Neural cell (in vitro differentiated cells): Measurements from ENCODE around the gene IRS2. TPM values are rescaled to one million over a fixed set of nuclear protein-coding genes. Genes with fewer than 3 reads are reported as not detected.

Source experiments
- H2AFZ ChIP-seq: fragments of 200-600, 300-800 bp; sonication (generic), shearing (Covaris generic); 2 replicates; pipeline ENCODE4 v1.6.0; 2014; ENCODE audit warnings: low read depth, mild to moderate bottlenecking, antibody characterized with exemption, low read length, moderate library complexity
- H3F3A ChIP-seq: fragments of 200-600 bp; shearing (Covaris generic); 2 replicates; pipeline ENCODE4 v1.6.1; 2016; ENCODE audit warnings: mild to moderate bottlenecking, moderate library complexity, mixed read lengths, antibody characterized with exemption, low read length; ENCODE audit not compliant: insufficient read depth, poor library complexity, severe bottlenecking
- H3K27ac ChIP-seq: fragments of 200-600, 300-800 bp; sonication (generic), shearing (Covaris generic); 2 replicates; pipeline ENCODE4 v1.5.1; 2014; ENCODE audit warnings: mild to moderate bottlenecking, low read length, moderate library complexity
- H3K27me3 ChIP-seq: fragments of 300-800, 200-600 bp; sonication (generic), shearing (Covaris generic); 2 replicates; pipeline ENCODE4 v1.6.0; 2014; ENCODE audit warnings: mild to moderate bottlenecking, low read depth, low read length, moderate library complexity; ENCODE audit not compliant: insufficient read depth
- H3K36me3 ChIP-seq: fragments of 300-800, 200-600 bp; sonication (generic), shearing (Covaris generic); 2 replicates; pipeline ENCODE4 v1.5.1; 2014; ENCODE audit warnings: mild to moderate bottlenecking, antibody characterized with exemption, low read length, moderate library complexity; ENCODE audit not compliant: insufficient read depth
- H3K4me2 ChIP-seq: fragments of 300-800, 200-600 bp; sonication (generic), shearing (Covaris generic); 2 replicates; pipeline ENCODE4 v1.6.0; 2014; ENCODE audit warnings: mild to moderate bottlenecking, low read length
- H3K4me3 ChIP-seq: fragments of 300-800, 200-600 bp; sonication (generic), shearing (Covaris generic); 2 replicates; pipeline ENCODE4 v1.5.1; 2014; ENCODE audit warnings: mild to moderate bottlenecking, low read length, moderate library complexity
- H3K79me2 ChIP-seq: fragments of 200-600 bp; shearing (Covaris generic); replicated peaks from 2 replicates; pipeline ENCODE4 v1.6.0; 2014; ENCODE audit warnings: mild to moderate bottlenecking, low read length, moderate library complexity; ENCODE audit not compliant: insufficient read depth
- H3K9ac ChIP-seq: fragments of 300-800, 200-600 bp; sonication (generic), shearing (Covaris generic); 2 replicates; pipeline ENCODE4 v1.6.1; 2016; ENCODE audit warnings: mild to moderate bottlenecking, low read length, mixed read lengths
- H3K9me2 ChIP-seq: fragments of 200-600 bp; shearing (Covaris generic); 2 replicates; pipeline ENCODE4 v1.6.1; 2016; ENCODE audit warnings: mild to moderate bottlenecking, low read length, mixed read lengths; ENCODE audit not compliant: insufficient read depth
- H3K9me3 ChIP-seq: fragments of 200-600, 300-800 bp; sonication (generic), shearing (Covaris generic); 2 replicates; pipeline ENCODE4 v1.6.1; 2016; ENCODE audit warnings: mild to moderate bottlenecking, mixed run types, low read length, moderate library complexity, mixed read lengths
- H4K20me1 ChIP-seq: fragments of 200-600 bp; shearing (Covaris generic); 2 replicates; pipeline ENCODE4 v1.6.1; 2016; ENCODE audit warnings: mild to moderate bottlenecking, mixed run types; ENCODE audit not compliant: insufficient read depth
- EP300 ChIP-seq: fragments of 450-650 bp; conservative IDR thresholded peaks from 2 replicates; pipeline ENCODE4 v1.6.1; 2014; ENCODE audit warnings: antibody characterized with exemption, mild to moderate bottlenecking, moderate library complexity; ENCODE audit not compliant: poor library complexity, severe bottlenecking
- EZH2 ChIP-seq: fragments of 200-600, 300-800 bp; shearing (Covaris generic), sonication (generic); IDR thresholded peaks from 2 replicates; pipeline ENCODE4 v1.6.1; 2014; ENCODE audit warnings: antibody characterized with exemption, low read length, borderline replicate concordance, mild to moderate bottlenecking; ENCODE audit not compliant: insufficient read depth, poor library complexity, severe bottlenecking
- MXI1 ChIP-seq: fragments of 450-650 bp; conservative IDR thresholded peaks from 2 replicates; pipeline ENCODE4 v1.6.1; 2014; ENCODE audit warnings: antibody characterized with exemption, mild to moderate bottlenecking; ENCODE audit not compliant: poor library complexity, severe bottlenecking
- POLR2AphosphoS5 ChIP-seq: IDR thresholded peaks from 2 replicates; pipeline ENCODE4 v1.6.1; 2012
- RAD21 ChIP-seq: fragments of 450-650 bp; conservative IDR thresholded peaks from 2 replicates; pipeline ENCODE4 v1.6.1; 2014; ENCODE audit warnings: antibody characterized with exemption, mild to moderate bottlenecking, moderate library complexity
- SMC3 ChIP-seq: fragments of 450-650 bp; conservative IDR thresholded peaks from 2 replicates; pipeline ENCODE4 v1.6.1; 2014; ENCODE audit warnings: antibody characterized with exemption, mild to moderate bottlenecking, moderate library complexity; ENCODE audit not compliant: poor library complexity
- TAF1 ChIP-seq: IDR thresholded peaks from 2 replicates; pipeline ENCODE4 v1.6.1; 2012; ENCODE audit warnings: low read depth
- polyA plus RNA-seq: library from polyadenylated mRNA; depleted of rRNA; stranded (reverse); fragments of >200 nt; gene quantifications from 2 replicates; pipeline ENCODE4 v1.2.3, GENCODE V29; 2014
- TF ChIP-seq, protein P1 (sequence below): fragments of 450-650 bp; IDR thresholded peaks from 2 replicates; pipeline ENCODE4 v1.5.1; 2014; ENCODE audit warnings: antibody characterized with exemption, mild to moderate bottlenecking, moderate library complexity; ENCODE audit not compliant: poor library complexity, severe bottlenecking
- TF ChIP-seq, protein P2 (sequence below): IDR thresholded peaks from 2 replicates; pipeline ENCODE4 v1.6.1; 2012; ENCODE audit warnings: borderline replicate concordance

IRS2 gene
- polyA plus RNA-seq, 1 donor from 2014 or later = 7.1 TPM

DNA sequence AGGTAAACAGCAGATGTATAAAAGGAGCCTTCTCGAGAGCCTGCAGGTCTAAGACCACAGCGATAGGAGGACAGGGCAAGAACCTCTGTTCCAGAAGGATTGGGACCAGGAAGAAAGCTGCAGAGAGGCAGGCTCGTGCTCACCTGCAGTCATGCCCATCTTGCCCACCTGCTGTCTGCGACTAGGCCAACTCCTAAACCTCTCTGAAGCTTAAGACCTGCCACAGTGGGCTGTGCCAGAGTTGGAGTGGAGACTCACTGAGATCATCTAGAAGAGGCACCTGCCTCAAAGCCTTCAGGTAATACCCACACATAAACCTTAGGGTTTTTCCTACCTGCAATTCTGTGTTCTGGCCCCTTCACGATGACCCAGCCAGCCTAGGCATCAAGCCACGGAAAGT is 68.7 kb downstream of the IRS2 start:
- Histone ChIP-seq H3K36me3 (no peaks in the 10 kb centered on the region), H3K9me2 (no peaks in the 10 kb centered on the region), H3K9ac (no peak overlapping the region), H3F3A (no peaks in the 10 kb centered on the region), H4K20me1 (no peaks in the 10 kb centered on the region), H3K27me3 (no peaks in the 10 kb centered on the region), H3K79me2 (no peaks in the 10 kb centered on the region), H3K4me3 (no peak overlapping the region), H3K9me3 (no peaks in the 10 kb centered on the region), H2AFZ (no peak overlapping the region), H3K27ac (no peak overlapping the region), H3K4me2 (no peak overlapping the region)
- TF ChIP-seq POLR2AphosphoS5 (no peak), EZH2 (no peak), TAF1 (no peak), EP300 (no peak), RAD21 (no peak), MXI1 (no peak), SMC3 (no peak)
- TF ChIP-seq, protein P1, sequence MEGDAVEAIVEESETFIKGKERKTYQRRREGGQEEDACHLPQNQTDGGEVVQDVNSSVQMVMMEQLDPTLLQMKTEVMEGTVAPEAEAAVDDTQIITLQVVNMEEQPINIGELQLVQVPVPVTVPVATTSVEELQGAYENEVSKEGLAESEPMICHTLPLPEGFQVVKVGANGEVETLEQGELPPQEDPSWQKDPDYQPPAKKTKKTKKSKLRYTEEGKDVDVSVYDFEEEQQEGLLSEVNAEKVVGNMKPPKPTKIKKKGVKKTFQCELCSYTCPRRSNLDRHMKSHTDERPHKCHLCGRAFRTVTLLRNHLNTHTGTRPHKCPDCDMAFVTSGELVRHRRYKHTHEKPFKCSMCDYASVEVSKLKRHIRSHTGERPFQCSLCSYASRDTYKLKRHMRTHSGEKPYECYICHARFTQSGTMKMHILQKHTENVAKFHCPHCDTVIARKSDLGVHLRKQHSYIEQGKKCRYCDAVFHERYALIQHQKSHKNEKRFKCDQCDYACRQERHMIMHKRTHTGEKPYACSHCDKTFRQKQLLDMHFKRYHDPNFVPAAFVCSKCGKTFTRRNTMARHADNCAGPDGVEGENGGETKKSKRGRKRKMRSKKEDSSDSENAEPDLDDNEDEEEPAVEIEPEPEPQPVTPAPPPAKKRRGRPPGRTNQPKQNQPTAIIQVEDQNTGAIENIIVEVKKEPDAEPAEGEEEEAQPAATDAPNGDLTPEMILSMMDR = no peak
- TF ChIP-seq, protein P2, sequence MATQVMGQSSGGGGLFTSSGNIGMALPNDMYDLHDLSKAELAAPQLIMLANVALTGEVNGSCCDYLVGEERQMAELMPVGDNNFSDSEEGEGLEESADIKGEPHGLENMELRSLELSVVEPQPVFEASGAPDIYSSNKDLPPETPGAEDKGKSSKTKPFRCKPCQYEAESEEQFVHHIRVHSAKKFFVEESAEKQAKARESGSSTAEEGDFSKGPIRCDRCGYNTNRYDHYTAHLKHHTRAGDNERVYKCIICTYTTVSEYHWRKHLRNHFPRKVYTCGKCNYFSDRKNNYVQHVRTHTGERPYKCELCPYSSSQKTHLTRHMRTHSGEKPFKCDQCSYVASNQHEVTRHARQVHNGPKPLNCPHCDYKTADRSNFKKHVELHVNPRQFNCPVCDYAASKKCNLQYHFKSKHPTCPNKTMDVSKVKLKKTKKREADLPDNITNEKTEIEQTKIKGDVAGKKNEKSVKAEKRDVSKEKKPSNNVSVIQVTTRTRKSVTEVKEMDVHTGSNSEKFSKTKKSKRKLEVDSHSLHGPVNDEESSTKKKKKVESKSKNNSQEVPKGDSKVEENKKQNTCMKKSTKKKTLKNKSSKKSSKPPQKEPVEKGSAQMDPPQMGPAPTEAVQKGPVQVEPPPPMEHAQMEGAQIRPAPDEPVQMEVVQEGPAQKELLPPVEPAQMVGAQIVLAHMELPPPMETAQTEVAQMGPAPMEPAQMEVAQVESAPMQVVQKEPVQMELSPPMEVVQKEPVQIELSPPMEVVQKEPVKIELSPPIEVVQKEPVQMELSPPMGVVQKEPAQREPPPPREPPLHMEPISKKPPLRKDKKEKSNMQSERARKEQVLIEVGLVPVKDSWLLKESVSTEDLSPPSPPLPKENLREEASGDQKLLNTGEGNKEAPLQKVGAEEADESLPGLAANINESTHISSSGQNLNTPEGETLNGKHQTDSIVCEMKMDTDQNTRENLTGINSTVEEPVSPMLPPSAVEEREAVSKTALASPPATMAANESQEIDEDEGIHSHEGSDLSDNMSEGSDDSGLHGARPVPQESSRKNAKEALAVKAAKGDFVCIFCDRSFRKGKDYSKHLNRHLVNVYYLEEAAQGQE = no peak

DNA sequence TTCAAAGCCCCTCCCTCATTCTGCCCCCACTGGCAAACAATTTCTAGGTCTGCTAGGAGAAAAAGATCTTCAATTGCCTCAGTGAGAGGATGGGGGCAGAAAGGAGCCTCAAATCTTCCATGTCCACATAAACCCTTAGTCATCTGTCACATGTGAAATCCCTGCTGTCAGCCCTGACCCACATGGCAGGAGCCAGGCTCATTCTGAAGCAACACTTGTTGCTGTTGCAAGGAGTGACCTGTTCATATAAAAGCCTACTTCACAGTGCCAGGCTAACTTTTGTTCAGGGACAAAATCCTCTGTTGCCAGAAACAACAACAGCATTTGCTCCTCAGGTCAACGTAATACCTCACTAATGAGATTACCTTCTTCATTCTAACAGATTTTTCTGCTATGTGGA is 70.5 kb downstream of the IRS2 start:
- TF ChIP-seq RAD21 (no peak), MXI1 (no peak), SMC3 (no peak), EP300 (no peak), TAF1 (no peak), POLR2AphosphoS5 (no peak), EZH2 (no peak)
- TF ChIP-seq, protein P2 = no peak
- TF ChIP-seq, protein P1 = no peak
- Histone ChIP-seq H3K9me2 (no peaks in the 10 kb centered on the region), H3K79me2 (no peaks in the 10 kb centered on the region), H3K9me3 (no peaks in the 10 kb centered on the region), H3K27ac (no peak overlapping the region), H4K20me1 (no peaks in the 10 kb centered on the region), H3K4me2 (no peak overlapping the region), H3K27me3 (no peaks in the 10 kb centered on the region), H3K9ac (no peak overlapping the region), H3K4me3 (no peak overlapping the region), H3K36me3 (no peaks in the 10 kb centered on the region), H3F3A (no peaks in the 10 kb centered on the region), H2AFZ (no peak overlapping the region)
